HG03575 (cell line): Measurements from ENCODE around the gene MAGED4B.
"Not testable (repeated sequence)": the region's sequence is repeated elsewhere in the genome, so short reads cannot be mapped to it uniquely, and the experiment has no call there.

Experiments
- ATAC-seq: cut with Tn5 transposase; IDR thresholded peaks from one replicate; pipeline ENCODE4 v1.9.1; 2021; ENCODE audit not compliant: unreplicated experiment, insufficient number of reproducible peaks, low FRiP score; ENCODE audit errors: extremely low read depth

The MAGED4B gene

GRCh38 chrX:52068666-52069640 is at the start of gene MAGED4B:
Gene MAGED4B, minus strand, starts transcription at chrX:52069183. Its CDS starts 1,011 bp downstream, at chrX:52068172.
- not testable (repeated sequence) for ATAC-seq

GRCh38 chrX:52118262-52118661 is 49.3 kb upstream of the MAGED4B start:
- no peak for ATAC-seq

- ATAC-seq, result no peak
These were observed 13.6 kb upstream of the MAGED4B start for GRCh38 chrX:52082578-52082977.

GRCh38 chrX:52078131-52078530 is 9.1 kb upstream of the MAGED4B start:
- no peak for ATAC-seq

- ATAC-seq, result not testable (repeated sequence)
These were observed 26.7 kb downstream of the MAGED4B start for GRCh38 chrX:52042288-52042687.

- no peak for ATAC-seq
These were observed 34.8 kb downstream of the MAGED4B start for GRCh38 chrX:52034211-52034610.

GRCh38 chrX:52031371-52031770 is 37.6 kb downstream of the MAGED4B start:
- no peak for ATAC-seq

- ATAC-seq, result no peak
These were observed 53.2 kb downstream of the MAGED4B start for GRCh38 chrX:52015794-52016193.
